WERI-Rb-1 (cell line): ENCODE results near the gene ADARB2.

Source experiments
- DNase-seq: peaks from one replicate; pipeline ENCODE4 v3.0.0-alpha.2; 2020
- H3K27ac ChIP-seq: fragments of 250-450 bp; sonication (Bioruptor Pico); 2 replicates; pipeline ENCODE4 v1.5.1; 2020; ENCODE audit warnings: mild to moderate bottlenecking, moderate library complexity
- H3K27me3 ChIP-seq: fragments of 250-450 bp; sonication (Bioruptor Pico); 2 replicates; pipeline ENCODE4 v1.5.1; 2021; ENCODE audit warnings: mild to moderate bottlenecking, low read depth, moderate library complexity; ENCODE audit not compliant: insufficient read depth, severe bottlenecking
- H3K36me3 ChIP-seq: fragments of 250-450 bp; sonication (Bioruptor Pico); 2 replicates; pipeline ENCODE4 v1.5.1; 2020; ENCODE audit warnings: mild to moderate bottlenecking, moderate library complexity
- H3K4me3 ChIP-seq: 2 replicates; pipeline ENCODE4 v1.5.1; 2011; ENCODE audit warnings: low read depth, mild to moderate bottlenecking, control low read depth, low read length
- H3K9me3 ChIP-seq: fragments of 250-450 bp; sonication (Bioruptor Pico); 2 replicates; pipeline ENCODE4 v1.5.1; 2021; ENCODE audit warnings: mild to moderate bottlenecking, moderate library complexity; ENCODE audit not compliant: severe bottlenecking
- CTCF ChIP-seq: IDR thresholded peaks from 2 replicates; pipeline ENCODE4 v1.5.1; 2011; ENCODE audit warnings: low read depth, mild to moderate bottlenecking, control low read depth, inconsistent platforms, low read length

ADARB2 gene

GRCh38 chr10:1563028-1563427 lies 174.3 kb downstream of the ADARB2 start:
- no peak for TF ChIP-seq CTCF
- H3K4me3 ChIP-seq, result no peak overlapping the region
- H3K27me3 ChIP-seq, result peaks cover 3% of the 10 kb centered on the region
- no peak overlapping the region for H3K27ac ChIP-seq
- no peaks in the 10 kb centered on the region for H3K36me3 ChIP-seq
- H3K9me3 ChIP-seq, result no peaks in the 10 kb centered on the region
- no peak for DNase-seq

- H3K27me3 ChIP-seq, result peaks cover 3% of the 10 kb centered on the region
Measured at GRCh38 chr10:1561731-1562337, 175.5 kb downstream of the ADARB2 start.

GRCh38 chr10:1560535-1561192 lies 176.7 kb downstream of the ADARB2 start:
- peaks cover 3% of the 10 kb centered on the region for H3K27me3 ChIP-seq
- H3K9me3 ChIP-seq, result no peaks in the 10 kb centered on the region
- no peak for TF ChIP-seq CTCF
- H3K4me3 ChIP-seq, result no peak overlapping the region
- H3K36me3 ChIP-seq, result no peaks in the 10 kb centered on the region
- H3K27ac ChIP-seq, result no peak overlapping the region
- no peak for DNase-seq

More at GRCh38 chr10:1561731-1562337, 175.5 kb downstream of the ADARB2 start:
- Histone ChIP-seq H3K9me3 (no peaks in the 10 kb centered on the region), H3K36me3 (no peaks in the 10 kb centered on the region), H3K27ac (no peak overlapping the region), H3K4me3 (no peak overlapping the region)
- no peak for DNase-seq
- no peak for TF ChIP-seq CTCF

- Histone ChIP-seq H3K36me3 (no peaks in the 10 kb centered on the region), H3K27ac (no peak overlapping the region), H3K27me3 (peaks cover 3% of the 10 kb centered on the region), H3K9me3 (no peaks in the 10 kb centered on the region), H3K4me3 (no peak overlapping the region)
- DNase-seq, result no peak
- no peak for TF ChIP-seq CTCF
Measured at GRCh38 chr10:1559761-1560160, 177.6 kb downstream of the ADARB2 start.

- no peaks in the 10 kb centered on the region for H3K36me3 ChIP-seq
- no peak overlapping the region for H3K27ac ChIP-seq
- H3K9me3 ChIP-seq, result no peaks in the 10 kb centered on the region
- no peak overlapping the region for H3K4me3 ChIP-seq
- DNase-seq, result no peak
- H3K27me3 ChIP-seq, result peaks cover 3% of the 10 kb centered on the region
- no peak for TF ChIP-seq CTCF
Measured at GRCh38 chr10:1559311-1559710, 178.0 kb downstream of the ADARB2 start.
